Osteoblast (primary cell): ENCODE results near the gene PRKAR1A. TPM values are rescaled to one million over a fixed set of nuclear protein-coding genes. Genes with fewer than 3 reads are reported as not detected.

ENCODE experiments used
- DNase-seq: peaks from one replicate; pipeline ENCODE4 v3.0.0; 2011; ENCODE audit warnings: low spot score, mixed read lengths; ENCODE audit not compliant: insufficient read length; ENCODE audit errors: missing footprints
- H2AFZ ChIP-seq: 2 replicates; pipeline ENCODE4 v1.6.0; 2011; ENCODE audit warnings: mild to moderate bottlenecking, low read length
- H3K27ac ChIP-seq: 2 replicates; pipeline ENCODE4 v1.5.1; 2011; ENCODE audit warnings: mild to moderate bottlenecking, low read depth, low read length, moderate library complexity
- H3K27me3 ChIP-seq: 2 replicates; pipeline ENCODE4 v1.6.0; 2012; ENCODE audit warnings: mild to moderate bottlenecking, control low read depth, inconsistent platforms, low read length, moderate library complexity; ENCODE audit not compliant: insufficient read depth
- H3K36me3 ChIP-seq: 2 replicates; pipeline ENCODE4 v1.5.1; 2011; ENCODE audit warnings: mild to moderate bottlenecking, low read length, control low read depth, moderate library complexity; ENCODE audit not compliant: insufficient read depth
- H3K4me1 ChIP-seq: 2 replicates; pipeline ENCODE4 v1.5.1; 2011; ENCODE audit warnings: mild to moderate bottlenecking, low read length, control low read depth, moderate library complexity; ENCODE audit not compliant: insufficient read depth
- H3K4me2 ChIP-seq: 2 replicates; pipeline ENCODE4 v1.6.0; 2011; ENCODE audit warnings: mild to moderate bottlenecking, low read length; ENCODE audit not compliant: insufficient read depth
- H3K4me3 ChIP-seq: fragments of 200-600 bp; sonication (generic); 3 replicates; pipeline ENCODE4 v1.5.1; 2012; ENCODE audit warnings: mild to moderate bottlenecking, low read length, inconsistent platforms; ENCODE audit not compliant: insufficient read depth
- H3K79me2 ChIP-seq: 2 replicates; pipeline ENCODE4 v1.6.0; 2012; ENCODE audit warnings: mild to moderate bottlenecking, low read length, control low read depth, inconsistent platforms; ENCODE audit not compliant: insufficient read depth
- H3K9me3 ChIP-seq: 2 replicates; pipeline ENCODE4 v1.5.1; 2011; ENCODE audit warnings: low read depth, low read length, control low read depth
- H4K20me1 ChIP-seq: 2 replicates; pipeline ENCODE4 v1.6.0; 2012; ENCODE audit warnings: mild to moderate bottlenecking, low read length, control low read depth; ENCODE audit not compliant: insufficient read depth
- CTCF ChIP-seq: IDR thresholded peaks from 2 replicates; pipeline ENCODE4 v1.5.1; 2011; ENCODE audit warnings: mild to moderate bottlenecking, low read depth, low read length, moderate library complexity; ENCODE audit errors: extremely low read depth
- total RNA-seq: library from RNA; depleted of rRNA; stranded (reverse); fragments of >200 nt; gene quantifications from 2 replicates; pipeline ENCODE4 v1.2.3, GENCODE V29; 2012

PRKAR1A gene
- total RNA-seq, 1 donor: 259 TPM

- peaks cover 76% of the 10 kb centered on the region for H3K36me3 ChIP-seq
These were observed 10.0 kb downstream of the PRKAR1A start for GRCh38 chr17:68522266-68522665.

GRCh38 chr17:68526548-68526947 is 14.3 kb downstream of the PRKAR1A start:
- no peak for DNase-seq
- no peaks in the 10 kb centered on the region for H3K27me3 ChIP-seq
- peaks cover 49% of the 10 kb centered on the region for H3K79me2 ChIP-seq
- no peaks in the 10 kb centered on the region for H3K9me3 ChIP-seq
- no peaks in the 10 kb centered on the region for H3K4me1 ChIP-seq
- TF ChIP-seq CTCF: no peak
- H3K36me3 ChIP-seq: peaks cover 93% of the 10 kb centered on the region
- H3K4me2 ChIP-seq: no peak overlapping the region
- H3K27ac ChIP-seq: no peak overlapping the region
- peaks cover 10% of the 10 kb centered on the region for H4K20me1 ChIP-seq
- H3K4me3 ChIP-seq: no peak overlapping the region
- H2AFZ ChIP-seq: no peak overlapping the region

More at GRCh38 chr17:68522266-68522665, 10.0 kb downstream of the PRKAR1A start:
- no peak for DNase-seq
- no peak for TF ChIP-seq CTCF
- Histone ChIP-seq H3K27me3 (no peaks in the 10 kb centered on the region), H2AFZ (no peak overlapping the region), H3K4me1 (peaks cover 9% of the 10 kb centered on the region), H3K79me2 (peaks cover 76% of the 10 kb centered on the region), H3K9me3 (no peaks in the 10 kb centered on the region), H3K4me3 (no peak overlapping the region), H3K27ac (no peak overlapping the region), H3K4me2 (no peak overlapping the region), H4K20me1 (peaks cover 30% of the 10 kb centered on the region)

GRCh38 chr17:68527314-68527713 is 15.1 kb downstream of the PRKAR1A start:
- Histone ChIP-seq H3K36me3 (peaks cover 100% of the 10 kb centered on the region), H3K27ac (no peak overlapping the region), H3K4me3 (no peak overlapping the region), H4K20me1 (peaks cover 7% of the 10 kb centered on the region), H2AFZ (no peak overlapping the region), H3K27me3 (no peaks in the 10 kb centered on the region), H3K79me2 (peaks cover 41% of the 10 kb centered on the region), H3K4me1 (no peaks in the 10 kb centered on the region), H3K4me2 (no peak overlapping the region), H3K9me3 (no peaks in the 10 kb centered on the region)
- DNase-seq: no peak
- no peak for TF ChIP-seq CTCF

GRCh38 chr17:68531252-68531651 is 19.0 kb downstream of the PRKAR1A start:
- no peak overlapping the region for H3K4me2 ChIP-seq
- no peaks in the 10 kb centered on the region for H3K27me3 ChIP-seq
- H2AFZ ChIP-seq: no peak overlapping the region
- peaks cover 16% of the 10 kb centered on the region for H3K79me2 ChIP-seq
- no peak for TF ChIP-seq CTCF
- H3K27ac ChIP-seq: no peak overlapping the region
- no peak overlapping the region for H3K4me3 ChIP-seq
- H3K9me3 ChIP-seq: no peaks in the 10 kb centered on the region
- H4K20me1 ChIP-seq: no peaks in the 10 kb centered on the region
- peaks cover 20% of the 10 kb centered on the region for H3K4me1 ChIP-seq
- H3K36me3 ChIP-seq: peaks cover 97% of the 10 kb centered on the region
- DNase-seq: no peak
